Measurements from ENCODE around the gene RGS7BP. TPM values are rescaled to one million over a fixed set of nuclear protein-coding genes. Genes with fewer than 3 reads are reported as not detected.

RGS7BP gene
- polyA plus RNA-seq, 1 experiment, result 0.63 TPM

DNA sequence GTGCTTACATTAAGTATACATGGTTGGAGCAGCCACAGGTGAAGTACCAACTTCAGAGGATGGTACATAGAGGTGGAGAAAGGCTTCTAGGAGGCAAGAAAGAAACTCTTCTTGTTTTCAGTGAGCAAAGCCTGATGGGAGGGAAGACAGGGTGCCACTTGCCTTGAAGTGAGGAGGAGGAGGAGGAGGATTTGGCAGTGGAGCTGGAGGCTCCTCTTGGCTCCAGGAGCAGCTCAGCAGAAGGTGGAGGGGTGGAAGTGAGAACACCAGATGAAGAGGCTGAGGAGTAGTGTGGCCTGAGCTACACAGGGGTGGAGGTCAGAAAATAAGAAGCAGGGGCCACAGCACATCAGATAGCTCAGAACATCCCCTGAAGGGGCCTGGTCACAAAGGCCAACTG, 93.4 kb downstream of the RGS7BP start:
- Histone ChIP-seq H3K36me3 (ENCODE audit: control insufficient read depth, insufficient read depth, low read length) (no peaks in the 10 kb centered on the region), H3K27me3 (ENCODE audit: control insufficient read depth, insufficient read depth, low read length) (peaks cover 11% of the 10 kb centered on the region), H3K4me3 (ENCODE audit: low read depth, low read length) (no peak overlapping the region)
- ChIA-PET POLR2A (no interaction called here), CTCF (interaction anchor here (0.5 to 1.4 kb wide), 2 partner anchors 13 to 85 kb away, joined by 4 to 5 read pairs; no protein-coding TSS in a partner anchor)
- no peak for DNase-seq (ENCODE audit: low read depth)
- TF ChIP-seq, protein P1, sequence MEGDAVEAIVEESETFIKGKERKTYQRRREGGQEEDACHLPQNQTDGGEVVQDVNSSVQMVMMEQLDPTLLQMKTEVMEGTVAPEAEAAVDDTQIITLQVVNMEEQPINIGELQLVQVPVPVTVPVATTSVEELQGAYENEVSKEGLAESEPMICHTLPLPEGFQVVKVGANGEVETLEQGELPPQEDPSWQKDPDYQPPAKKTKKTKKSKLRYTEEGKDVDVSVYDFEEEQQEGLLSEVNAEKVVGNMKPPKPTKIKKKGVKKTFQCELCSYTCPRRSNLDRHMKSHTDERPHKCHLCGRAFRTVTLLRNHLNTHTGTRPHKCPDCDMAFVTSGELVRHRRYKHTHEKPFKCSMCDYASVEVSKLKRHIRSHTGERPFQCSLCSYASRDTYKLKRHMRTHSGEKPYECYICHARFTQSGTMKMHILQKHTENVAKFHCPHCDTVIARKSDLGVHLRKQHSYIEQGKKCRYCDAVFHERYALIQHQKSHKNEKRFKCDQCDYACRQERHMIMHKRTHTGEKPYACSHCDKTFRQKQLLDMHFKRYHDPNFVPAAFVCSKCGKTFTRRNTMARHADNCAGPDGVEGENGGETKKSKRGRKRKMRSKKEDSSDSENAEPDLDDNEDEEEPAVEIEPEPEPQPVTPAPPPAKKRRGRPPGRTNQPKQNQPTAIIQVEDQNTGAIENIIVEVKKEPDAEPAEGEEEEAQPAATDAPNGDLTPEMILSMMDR (IDR thresholded peaks at IDR 0.05; ENCODE audit: insufficient read depth, low read depth, low read length), result no peak

GRCh38 chr5:64603676-64604075, 97.9 kb downstream of the RGS7BP start:
- peak; percentile 74 for DNase-seq (ENCODE audit: low read depth)
- TF ChIP-seq, protein P1 (IDR thresholded peaks at IDR 0.05; ENCODE audit: insufficient read depth, low read depth, low read length), result no peak
- Histone ChIP-seq H3K27me3 (ENCODE audit: control insufficient read depth, insufficient read depth, low read length) (peaks cover 8% of the 10 kb centered on the region), H3K4me3 (ENCODE audit: low read depth, low read length) (no peak overlapping the region), H3K36me3 (ENCODE audit: control insufficient read depth, insufficient read depth, low read length) (no peaks in the 10 kb centered on the region)
- POLR2A ChIA-PET, result no interaction called here
- CTCF ChIA-PET, result interaction anchor here (0.9 to 1.0 kb wide), 2 partner anchors 9 to 374 kb away, joined by 3 to 4 read pairs; no protein-coding TSS in a partner anchor

GRCh38 chr5:64606926-64607325, 101.1 kb downstream of the RGS7BP start:
- no peaks in the 10 kb centered on the region for H3K36me3 ChIP-seq (ENCODE audit: control insufficient read depth, insufficient read depth, low read length)
- ChIA-PET POLR2A (no interaction called here), CTCF (interaction anchor here (0.6 to 10.3 kb wide), 2 partner anchors 350 to 375 kb away, joined by 3 to 138 read pairs; no protein-coding TSS in a partner anchor)
- TF ChIP-seq, protein P1 (IDR thresholded peaks at IDR 0.05; ENCODE audit: insufficient read depth, low read depth, low read length), result no peak
- H3K4me3 ChIP-seq (ENCODE audit: low read depth, low read length), result no peak overlapping the region
- peaks cover 5% of the 10 kb centered on the region for H3K27me3 ChIP-seq (ENCODE audit: control insufficient read depth, insufficient read depth, low read length)
- no peak for DNase-seq (ENCODE audit: low read depth)

DNA sequence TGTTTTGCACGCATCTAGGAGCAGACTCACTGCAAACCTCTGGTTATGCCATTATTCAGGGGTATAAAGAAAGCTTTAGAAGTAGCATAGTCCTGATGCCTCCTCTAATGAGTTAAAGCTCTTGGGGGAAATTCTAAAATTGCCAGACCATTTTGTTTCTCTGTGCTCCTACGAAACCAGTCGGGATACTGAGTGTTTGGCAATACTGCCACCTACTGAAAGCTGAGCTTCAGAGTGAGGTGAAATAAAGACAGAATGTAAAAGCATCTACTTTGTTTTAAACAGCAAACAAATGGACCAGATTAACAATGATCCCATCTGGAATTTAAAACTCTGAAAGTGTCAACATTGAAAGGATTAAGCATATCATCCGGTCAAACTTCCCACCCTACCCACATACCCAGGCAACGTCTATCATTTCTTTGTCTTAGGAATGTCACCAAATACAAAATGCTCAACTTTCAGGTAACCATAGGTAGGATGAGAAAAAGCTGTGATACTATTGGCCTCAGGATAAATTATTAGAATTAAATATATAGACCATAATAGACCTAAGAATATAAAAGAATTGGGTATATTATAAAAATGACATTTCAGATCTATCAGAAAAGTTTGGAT, 106.6 kb downstream of the RGS7BP start:
- Histone ChIP-seq H3K4me3 (ENCODE audit: low read depth, low read length) (no peak overlapping the region), H3K36me3 (ENCODE audit: control insufficient read depth, insufficient read depth, low read length) (no peaks in the 10 kb centered on the region), H3K27me3 (ENCODE audit: control insufficient read depth, insufficient read depth, low read length) (peaks cover 4% of the 10 kb centered on the region)
- ChIA-PET POLR2A (no interaction called here), CTCF (interaction anchor here (0.5 to 10.3 kb wide), 24 partner anchors 9 to 1344 kb away, joined by 3 to 138 read pairs (median 4); no protein-coding TSS in a partner anchor)
- TF ChIP-seq, protein P1 (IDR thresholded peaks at IDR 0.05; ENCODE audit: insufficient read depth, low read depth, low read length), result peak; percentile 82
- DNase-seq (ENCODE audit: low read depth), result no peak

- Histone ChIP-seq H3K36me3 (ENCODE audit: control insufficient read depth, insufficient read depth, low read length) (no peaks in the 10 kb centered on the region), H3K27me3 (ENCODE audit: control insufficient read depth, insufficient read depth, low read length) (peaks cover 3% of the 10 kb centered on the region), H3K4me3 (ENCODE audit: low read depth, low read length) (no peak overlapping the region)
- DNase-seq (ENCODE audit: low read depth), result no peak
- POLR2A ChIA-PET, result no interaction called here
- CTCF ChIA-PET, result no interaction called here
- TF ChIP-seq, protein P1 (IDR thresholded peaks at IDR 0.05; ENCODE audit: insufficient read depth, low read depth, low read length), result no peak
Measured at GRCh38 chr5:64615895-64616294, 110.1 kb downstream of the RGS7BP start.

All from BJ (cell line).